Measurements from ENCODE around the gene FRRS1L.

The FRRS1L gene

DNA sequence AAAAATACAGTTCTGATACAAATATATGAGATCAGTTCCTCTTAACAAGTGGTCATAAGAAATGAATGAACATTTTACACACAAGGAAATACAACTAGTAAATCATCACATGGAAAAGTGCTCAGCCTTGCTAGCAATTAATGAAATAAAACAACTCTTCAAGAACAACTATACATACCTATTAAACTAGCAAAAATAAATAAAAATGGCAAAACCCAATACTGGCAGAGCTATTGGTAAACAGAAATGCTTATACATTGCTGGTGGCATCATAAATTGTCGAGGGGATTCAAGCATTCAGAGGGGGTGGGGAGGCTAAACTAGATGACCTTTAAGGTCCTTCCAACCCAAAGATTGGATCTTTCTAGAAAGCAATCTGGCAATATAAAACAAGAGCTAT lies 5.9 kb upstream of the FRRS1L start:
- DNase-seq = no peak

DNA sequence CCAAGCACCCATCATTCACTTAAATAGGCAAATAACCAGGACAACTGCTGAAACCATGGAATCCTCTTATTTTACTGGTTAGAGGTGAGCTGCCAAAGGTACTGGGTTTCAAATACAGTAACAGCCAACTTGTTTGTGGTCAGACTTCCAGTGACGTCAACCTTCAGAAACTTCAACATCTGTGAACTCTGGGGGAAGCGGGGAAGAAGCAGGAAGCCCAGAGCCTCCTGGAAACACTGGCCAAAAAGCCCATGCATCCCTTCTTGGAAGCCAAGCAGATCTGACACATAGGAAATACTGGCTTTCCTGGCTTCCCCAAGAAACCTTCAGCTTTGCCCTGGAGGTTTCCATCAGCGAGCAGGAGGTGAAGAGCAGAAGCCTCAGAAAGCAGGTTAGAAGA lies 4.9 kb upstream of the FRRS1L start:
- no peak for DNase-seq

- DNase-seq = no peak
Observed at GRCh38 chr9:109168170-109168569, 1.1 kb upstream of the FRRS1L start.

GRCh38 chr9:109167716-109168115 lies 667 bp upstream of the FRRS1L start:
- no peak for DNase-seq

GRCh38 chr9:109166171-109166770 lies 778 bp downstream of the FRRS1L start:
- no peak for DNase-seq

GRCh38 chr9:109164042-109164441 lies 3.0 kb downstream of the FRRS1L start:
- DNase-seq = no peak

GRCh38 chr9:109163194-109163593 lies 3.9 kb downstream of the FRRS1L start:
- no peak for DNase-seq

- DNase-seq = no peak
Observed at GRCh38 chr9:109162677-109163076, 4.4 kb downstream of the FRRS1L start.

DNA sequence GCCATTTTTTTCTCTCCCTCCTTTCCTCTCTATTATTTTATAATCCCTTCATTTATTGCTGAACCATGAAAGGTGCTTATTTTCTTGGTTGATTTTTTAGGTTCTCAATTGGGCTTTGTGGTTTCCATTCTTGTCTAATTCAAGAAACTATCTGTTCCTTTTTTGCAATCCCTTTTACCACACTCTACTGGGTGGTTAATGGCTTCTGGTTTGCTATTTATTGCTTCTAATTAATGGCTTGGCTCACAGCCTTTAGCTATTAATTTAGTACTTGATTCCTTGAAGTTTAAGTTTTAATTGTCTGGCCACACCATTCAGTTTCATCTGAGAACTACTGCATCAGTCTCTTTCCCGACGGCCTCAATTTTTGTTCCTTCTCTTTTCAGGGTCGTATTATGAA lies 5.6 kb downstream of the FRRS1L start:
- DNase-seq = no peak

DNA sequence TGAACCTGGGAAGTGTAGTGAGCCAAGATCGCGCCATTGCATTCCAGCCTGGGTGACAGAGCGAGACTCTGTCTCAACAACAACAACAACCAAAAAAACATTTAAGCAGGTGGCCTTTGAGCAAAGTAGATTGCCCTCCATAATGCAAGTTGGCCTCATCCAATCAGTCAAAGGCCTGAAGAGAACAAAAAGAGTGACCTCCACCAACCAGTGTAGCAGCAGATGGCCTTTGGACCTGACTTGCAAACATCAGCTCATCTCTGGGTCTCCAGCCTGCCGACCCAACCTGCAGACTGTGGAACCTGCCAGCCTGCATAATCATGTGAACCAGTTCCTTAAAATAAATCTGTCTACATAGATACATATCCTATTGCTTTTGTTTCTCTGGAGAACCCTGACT lies 7.5 kb downstream of the FRRS1L start:
- DNase-seq = no peak

- no peak for DNase-seq
Observed at GRCh38 chr9:109158651-109159050, 8.4 kb downstream of the FRRS1L start.

GRCh38 chr9:109156708-109157107 lies 10.3 kb downstream of the FRRS1L start:
- no peak for DNase-seq

DNA sequence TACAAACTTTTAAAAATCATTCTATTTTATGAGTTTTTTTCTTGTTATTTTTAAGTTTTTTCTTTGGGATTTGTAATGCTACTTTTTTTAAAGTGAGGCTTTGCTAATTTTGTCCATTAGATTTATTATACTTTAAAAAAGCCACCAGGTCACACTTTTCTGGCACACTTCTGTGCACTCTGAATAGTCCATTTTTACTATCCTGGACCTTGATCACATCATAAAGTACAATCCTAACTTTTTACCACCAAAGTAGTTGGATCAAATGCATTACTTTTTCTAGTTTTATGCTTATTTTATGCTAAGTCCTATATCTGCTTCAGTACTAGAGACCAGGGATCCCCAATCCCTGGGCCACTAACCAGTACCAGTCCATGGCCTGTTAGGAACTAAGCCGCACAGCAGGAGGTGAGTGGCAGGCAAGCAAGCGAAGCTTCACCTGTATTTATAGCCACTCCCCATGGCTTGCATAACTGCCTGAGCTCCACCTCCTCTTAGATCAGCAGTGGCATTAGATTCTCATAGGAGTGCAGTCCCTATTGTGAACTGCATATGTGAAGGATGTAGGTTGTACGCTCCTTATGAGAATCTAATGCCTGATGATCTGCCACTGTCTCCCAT lies 16.0 kb downstream of the FRRS1L start:
- no peak for DNase-seq

DNA sequence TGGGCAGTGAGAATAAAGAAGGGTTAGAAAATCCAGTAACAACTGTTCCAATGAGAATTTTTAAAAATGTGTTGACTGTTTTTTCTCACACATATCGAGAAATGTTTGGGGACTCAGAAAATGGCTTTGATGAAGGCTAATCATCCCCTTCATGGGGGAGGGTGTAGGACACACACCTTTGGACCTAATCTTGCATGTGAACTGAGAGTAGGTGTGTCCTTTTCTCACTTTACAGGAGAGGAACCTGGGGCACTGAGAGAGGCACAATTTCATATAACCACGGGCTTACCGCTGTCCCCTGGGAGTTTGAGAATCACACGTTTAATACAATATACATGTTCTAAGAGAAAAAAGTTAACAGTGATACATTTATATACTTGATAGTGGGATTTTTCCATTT lies 17.3 kb downstream of the FRRS1L start:
- no peak for DNase-seq

- DNase-seq = no peak
Observed at GRCh38 chr9:109149089-109149488, 18.0 kb downstream of the FRRS1L start.

- DNase-seq = no peak
Observed at GRCh38 chr9:109145051-109145450, 22.0 kb downstream of the FRRS1L start.

DNA sequence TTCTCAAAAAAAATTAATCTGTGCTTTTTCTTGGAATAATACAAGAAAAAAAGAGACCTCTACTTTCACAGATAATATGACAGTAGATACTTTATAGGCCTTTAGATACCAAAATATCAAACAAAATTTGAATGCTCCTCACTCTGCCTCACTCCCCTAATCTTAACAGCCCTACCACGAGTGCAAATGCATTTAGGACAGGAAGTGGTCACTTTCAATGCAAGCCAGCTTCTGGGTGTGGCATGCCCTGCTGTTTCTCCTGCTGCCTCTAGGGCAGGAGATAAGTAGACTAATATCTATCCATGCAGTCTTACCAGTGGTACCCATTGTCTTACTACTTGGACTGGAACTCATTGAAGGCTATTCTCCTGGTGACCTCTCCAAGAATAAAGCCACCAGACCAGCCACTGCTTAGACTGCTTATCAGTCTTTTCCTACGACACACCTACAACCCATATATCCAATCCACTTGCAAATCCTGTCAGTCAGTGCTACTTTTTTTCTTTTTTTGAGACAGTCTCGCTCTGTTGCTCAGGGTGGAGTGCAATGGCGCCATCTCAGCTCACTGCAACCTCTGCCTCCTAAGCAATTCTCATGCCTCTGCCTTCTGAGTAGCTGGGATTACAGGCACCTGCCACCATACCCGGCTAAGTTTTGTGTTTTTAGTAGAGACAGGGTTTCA lies 23.0 kb downstream of the FRRS1L start:
- DNase-seq = no peak

- no peak for DNase-seq
Observed at GRCh38 chr9:109141375-109141774, 25.7 kb downstream of the FRRS1L start.

DNA sequence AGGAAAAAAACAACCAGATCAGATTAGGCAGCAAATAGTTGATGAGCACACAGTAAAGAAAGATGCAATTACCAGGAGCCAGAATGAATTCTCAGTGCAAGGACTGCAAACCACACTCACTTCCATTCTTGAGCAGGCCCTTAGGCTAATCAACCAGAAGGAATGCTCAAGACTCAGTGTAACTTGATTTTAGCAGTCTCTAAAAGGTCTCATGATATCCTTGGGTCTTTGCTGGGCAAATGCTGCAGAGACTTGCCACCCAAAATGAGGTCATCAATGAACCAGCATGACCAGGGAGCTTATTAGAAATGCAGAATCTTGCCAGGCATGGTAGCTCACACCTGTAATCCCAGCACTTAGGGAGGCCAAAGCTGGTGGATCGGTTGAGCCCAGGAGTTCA lies 27.2 kb downstream of the FRRS1L start:
- no peak for DNase-seq

DNA sequence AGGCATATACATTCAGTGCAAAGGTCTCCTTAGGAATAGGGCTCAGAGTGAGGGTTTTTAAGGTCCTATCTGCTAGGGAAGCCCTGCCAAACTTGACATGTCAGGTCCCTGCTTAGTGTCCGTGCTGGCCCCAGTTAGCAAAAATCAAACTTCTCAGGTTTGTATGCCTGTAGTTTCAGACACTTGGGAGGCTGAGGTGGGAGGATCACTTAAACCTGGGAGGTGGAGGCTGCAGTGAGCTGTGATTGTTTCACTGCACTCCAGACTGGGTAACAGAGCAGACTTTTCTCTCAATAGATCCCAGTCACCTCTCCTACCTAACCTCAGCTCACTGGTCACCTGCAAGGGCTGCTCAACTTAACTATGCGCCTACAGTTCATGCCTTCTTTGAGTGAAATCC lies 28.6 kb downstream of the FRRS1L start:
- no peak for DNase-seq

DNA sequence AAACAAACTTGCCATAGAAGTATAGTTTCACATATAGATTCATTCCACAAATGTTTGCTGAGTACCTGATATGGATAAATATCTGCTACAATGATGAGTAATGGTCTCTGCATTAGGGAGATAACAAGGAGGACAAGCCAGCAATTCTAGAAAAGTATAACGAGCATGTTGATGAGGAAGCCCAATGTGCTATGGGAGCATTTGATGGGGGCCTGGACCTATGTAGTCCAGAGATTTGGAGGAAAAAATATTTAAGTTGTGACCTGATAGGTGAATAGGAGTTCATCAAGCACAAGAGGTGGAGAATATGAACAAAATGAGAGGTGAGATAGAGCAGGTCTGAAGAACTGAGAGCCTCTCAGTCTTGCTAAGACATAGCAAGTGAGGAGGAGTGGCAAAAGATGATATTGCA lies 32.9 kb downstream of the FRRS1L start:
- DNase-seq = no peak

GRCh38 chr9:109133533-109133932 lies 33.5 kb downstream of the FRRS1L start:
- DNase-seq = no peak

DNA sequence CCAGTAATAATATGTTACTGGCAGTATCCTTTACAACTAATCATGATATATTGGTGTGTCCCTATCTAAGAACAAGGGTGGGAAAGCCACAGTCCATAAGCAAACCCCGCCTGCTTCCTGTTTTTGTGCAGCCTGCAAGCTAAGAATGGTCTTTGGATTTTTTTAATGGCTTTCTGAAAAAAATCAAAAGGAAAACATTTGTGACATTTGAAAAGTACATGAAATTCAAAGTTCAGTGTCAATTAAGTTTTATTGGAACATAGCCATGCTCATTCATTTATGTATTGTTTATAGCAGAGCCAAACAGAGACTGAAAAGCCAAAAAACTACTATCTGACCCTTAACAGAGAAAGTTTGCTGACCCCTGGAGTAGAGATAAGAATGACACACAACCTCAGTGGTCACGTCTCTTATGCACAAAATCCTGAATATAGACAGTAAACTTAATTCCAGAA lies 34.5 kb downstream of the FRRS1L start:
- no peak for DNase-seq

DNA sequence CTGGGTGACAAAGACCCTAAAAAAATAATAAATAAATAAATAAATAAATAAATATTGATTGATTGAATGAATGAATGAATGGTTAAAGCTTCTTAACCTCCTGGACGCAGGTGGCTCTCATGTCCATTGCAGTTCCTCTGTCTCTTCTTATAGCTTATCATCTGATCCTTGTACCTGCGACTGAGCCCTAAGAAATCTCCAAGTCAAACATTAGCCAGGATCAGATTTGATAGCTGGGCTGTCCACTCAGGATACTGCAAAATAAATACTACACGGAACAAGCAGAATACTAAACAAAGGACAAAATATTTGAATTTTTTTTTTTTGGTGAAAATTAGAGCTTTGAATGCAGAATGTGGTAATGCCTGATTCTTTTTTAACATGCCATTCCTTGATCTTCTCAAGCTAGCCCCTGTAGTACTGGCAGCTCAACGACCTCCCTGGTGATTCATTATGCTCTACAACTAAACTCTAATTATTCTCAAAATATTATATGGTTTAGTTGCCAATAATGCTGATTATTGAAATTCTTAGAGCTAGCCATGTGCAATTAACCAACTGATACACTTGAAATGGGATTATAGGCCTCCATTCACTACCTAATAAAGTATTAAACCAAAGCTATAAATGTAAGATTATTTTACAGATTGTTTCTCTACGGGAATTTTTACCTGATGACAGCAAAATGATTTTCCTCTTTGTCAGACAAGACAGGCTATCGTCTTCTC lies 37.4 kb downstream of the FRRS1L start:
- no peak for DNase-seq
